RWPE1 (cell line): ENCODE data around the gene MRLN.

Experiments
- CTCF ChIA-PET: fragments of 350-600 bp; sonication (Branson Sonifier 250); formaldehyde crosslinking; extraction: SDS; loops from one replicate; lab custom pipeline; 2021; lab: Yijun Ruan, JAX
- POLR2A ChIA-PET: fragments of 400-600 bp; formaldehyde crosslinking; extraction: SDS; loops from one replicate; lab custom pipeline; 2020; ENCODE audit warnings: antibody characterized with exemption; ENCODE audit not compliant: low non-redundant PET; lab: Yijun Ruan, JAX
- DNase-seq: peaks from one replicate; pipeline ENCODE4 v3.0.0; 2012; ENCODE audit warnings: low spot score
- H3K27ac ChIP-seq: fragments of 450-650 bp; 2 replicates; pipeline ENCODE4 v1.5.1; 2017
- TF ChIP-seq, protein P1 (sequence below): fragments of 450-650 bp; conservative IDR thresholded peaks from 2 replicates; pipeline ENCODE4 v1.5.1; 2017; ENCODE audit warnings: low read depth, mild to moderate bottlenecking

The MRLN gene

DNA sequence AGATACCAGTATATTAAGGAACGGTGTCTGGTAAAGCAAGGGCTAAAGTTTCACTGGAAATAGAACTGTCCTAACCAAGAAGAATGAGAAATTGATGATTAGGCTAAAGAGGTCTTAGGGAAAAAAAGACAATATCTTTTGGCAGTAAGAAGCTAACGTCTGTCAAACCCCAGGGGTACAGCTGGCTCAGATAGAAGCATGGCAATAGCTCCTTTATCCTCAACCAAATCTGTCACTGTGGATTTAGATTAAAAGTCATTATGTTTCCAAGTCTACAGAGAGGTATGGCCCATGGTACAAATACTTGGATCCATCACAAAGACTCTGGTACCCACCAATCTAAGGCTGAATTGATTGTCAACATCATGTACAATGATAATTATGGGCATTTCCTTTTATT is 35.0 kb downstream of the MRLN start:
- CTCF ChIA-PET = no interaction called here
- DNase-seq = no peak
- POLR2A ChIA-PET = no interaction called here
- no peak overlapping the region for H3K27ac ChIP-seq
- TF ChIP-seq, protein P1, sequence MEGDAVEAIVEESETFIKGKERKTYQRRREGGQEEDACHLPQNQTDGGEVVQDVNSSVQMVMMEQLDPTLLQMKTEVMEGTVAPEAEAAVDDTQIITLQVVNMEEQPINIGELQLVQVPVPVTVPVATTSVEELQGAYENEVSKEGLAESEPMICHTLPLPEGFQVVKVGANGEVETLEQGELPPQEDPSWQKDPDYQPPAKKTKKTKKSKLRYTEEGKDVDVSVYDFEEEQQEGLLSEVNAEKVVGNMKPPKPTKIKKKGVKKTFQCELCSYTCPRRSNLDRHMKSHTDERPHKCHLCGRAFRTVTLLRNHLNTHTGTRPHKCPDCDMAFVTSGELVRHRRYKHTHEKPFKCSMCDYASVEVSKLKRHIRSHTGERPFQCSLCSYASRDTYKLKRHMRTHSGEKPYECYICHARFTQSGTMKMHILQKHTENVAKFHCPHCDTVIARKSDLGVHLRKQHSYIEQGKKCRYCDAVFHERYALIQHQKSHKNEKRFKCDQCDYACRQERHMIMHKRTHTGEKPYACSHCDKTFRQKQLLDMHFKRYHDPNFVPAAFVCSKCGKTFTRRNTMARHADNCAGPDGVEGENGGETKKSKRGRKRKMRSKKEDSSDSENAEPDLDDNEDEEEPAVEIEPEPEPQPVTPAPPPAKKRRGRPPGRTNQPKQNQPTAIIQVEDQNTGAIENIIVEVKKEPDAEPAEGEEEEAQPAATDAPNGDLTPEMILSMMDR = no peak

DNA sequence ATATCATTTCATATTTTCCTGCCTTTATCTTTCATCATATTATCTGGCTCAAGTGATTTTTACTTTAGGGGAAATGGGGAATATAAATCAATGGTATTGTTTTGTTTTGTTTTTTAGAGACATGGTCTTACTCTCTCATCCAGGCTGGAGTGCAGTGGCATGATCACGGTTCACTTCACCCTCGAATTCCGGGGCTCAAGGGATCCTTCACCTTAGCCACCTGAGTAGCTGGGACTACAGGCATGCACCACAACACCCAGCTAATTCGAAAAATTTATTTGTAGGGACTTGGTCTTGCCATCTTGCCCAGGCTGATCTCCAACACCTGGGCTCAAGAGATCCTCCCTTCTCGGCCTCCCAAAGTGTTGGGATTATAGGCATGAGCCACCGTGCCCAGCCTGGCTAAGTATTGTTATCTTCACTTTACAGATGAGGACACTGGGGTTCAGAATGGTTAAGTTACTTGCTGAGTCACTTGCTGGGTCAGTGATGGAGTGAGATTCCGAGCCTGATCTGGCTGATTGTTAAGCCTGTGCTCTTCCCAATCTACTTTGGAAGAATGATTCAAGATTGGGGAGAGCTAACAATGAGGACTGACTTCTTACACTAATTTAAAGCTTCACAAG is 39.9 kb downstream of the MRLN start:
- ChIA-PET POLR2A (no interaction called here), CTCF (no interaction called here)
- no peak overlapping the region for H3K27ac ChIP-seq

DNA sequence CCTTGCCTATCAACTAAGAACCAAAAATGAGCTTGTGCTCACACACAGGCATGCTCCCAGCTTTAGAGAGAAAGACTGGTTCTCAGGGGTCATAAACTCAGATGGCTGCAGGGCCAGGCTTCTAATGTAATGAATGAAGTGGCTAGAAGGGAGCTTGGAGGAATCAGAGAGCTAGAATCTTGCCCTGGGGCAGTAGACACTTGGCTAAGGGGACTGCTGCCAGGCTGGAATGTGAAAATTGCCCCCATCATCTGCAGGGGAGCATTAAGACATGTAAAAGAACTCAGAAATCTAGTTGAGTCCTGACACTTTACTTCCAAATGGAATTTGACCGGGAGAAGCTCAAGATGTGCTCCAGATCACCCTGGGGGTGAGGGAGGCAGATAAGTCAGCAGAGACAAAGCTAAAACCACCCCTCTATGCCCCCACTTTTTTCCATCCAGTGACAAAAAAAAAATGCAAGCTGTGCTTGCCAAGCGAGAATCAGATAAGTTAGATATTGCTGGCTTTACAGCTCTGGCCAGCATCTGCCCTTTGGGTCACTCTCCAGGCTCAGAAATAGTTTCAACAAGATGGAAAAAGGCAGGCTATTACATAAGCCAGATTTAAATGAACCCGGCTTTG is 41.3 kb downstream of the MRLN start:
- TF ChIP-seq, protein P1 = no peak
- DNase-seq = no peak
- no peak overlapping the region for H3K27ac ChIP-seq
- ChIA-PET POLR2A (no interaction called here), CTCF (interaction anchor here (0.6 to 0.7 kb wide), 2 partner anchors 9 to 1917 kb away, joined by 3 to 4 read pairs; no protein-coding TSS in a partner anchor)

More for the DNA sequence above, 39.9 kb downstream of the MRLN start:
- TF ChIP-seq, protein P1 = no peak
- DNase-seq = no peak

DNA sequence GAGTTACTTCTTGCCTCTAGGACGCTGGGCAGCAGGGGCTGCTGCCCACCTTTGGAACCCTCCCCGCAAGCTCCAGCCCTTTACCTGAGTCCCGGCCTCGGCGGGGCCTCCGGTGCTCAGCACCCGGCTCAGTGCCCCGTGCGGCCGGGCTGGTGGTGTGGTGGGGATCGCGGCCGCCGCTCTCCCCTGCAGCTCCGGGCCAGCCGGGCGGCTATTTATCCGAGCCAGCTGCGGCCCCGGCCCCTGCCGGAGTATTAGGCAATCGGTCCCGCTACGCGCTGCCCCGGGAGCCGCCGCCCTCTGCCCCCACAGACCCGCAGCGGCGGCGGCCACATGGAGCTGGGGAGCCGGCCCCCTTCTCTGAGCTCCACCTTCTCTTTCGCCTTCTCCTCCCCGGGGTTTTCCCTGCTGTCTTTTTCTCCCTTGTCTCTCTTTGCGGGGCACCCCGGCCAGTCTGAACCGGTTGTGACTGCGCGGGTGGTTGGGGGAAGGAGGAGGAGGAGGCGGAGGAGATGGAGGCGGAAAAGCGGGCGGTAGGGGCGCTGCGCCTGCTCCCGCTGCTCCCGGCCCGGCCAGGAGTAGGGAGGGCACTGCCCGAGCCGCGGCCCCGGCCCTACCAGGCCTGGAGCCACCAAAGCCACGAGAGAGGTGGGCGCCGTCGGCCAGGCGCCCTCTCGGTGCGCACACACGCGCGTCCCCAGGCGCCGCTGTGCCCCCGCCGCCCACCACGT is 43.7 kb downstream of the MRLN start, which contains the start of gene SLC16A9:
Gene SLC16A9, minus strand, starts transcription at position 456 of the 731 bp plus-strand sequence. CDS start 25,559 bp downstream, outside the sequence.
- ChIA-PET CTCF (interaction anchor here (0.6 to 0.7 kb wide), 3 partner anchors 68 to 828 kb away, joined by 3 to 5 read pairs (median 4); no protein-coding TSS in a partner anchor), POLR2A (no interaction called here)
- peak; percentile 42 for DNase-seq
- TF ChIP-seq, protein P1 = peak; percentile 63
- no peak within 1 kb of the TSS for H3K27ac ChIP-seq

DNA sequence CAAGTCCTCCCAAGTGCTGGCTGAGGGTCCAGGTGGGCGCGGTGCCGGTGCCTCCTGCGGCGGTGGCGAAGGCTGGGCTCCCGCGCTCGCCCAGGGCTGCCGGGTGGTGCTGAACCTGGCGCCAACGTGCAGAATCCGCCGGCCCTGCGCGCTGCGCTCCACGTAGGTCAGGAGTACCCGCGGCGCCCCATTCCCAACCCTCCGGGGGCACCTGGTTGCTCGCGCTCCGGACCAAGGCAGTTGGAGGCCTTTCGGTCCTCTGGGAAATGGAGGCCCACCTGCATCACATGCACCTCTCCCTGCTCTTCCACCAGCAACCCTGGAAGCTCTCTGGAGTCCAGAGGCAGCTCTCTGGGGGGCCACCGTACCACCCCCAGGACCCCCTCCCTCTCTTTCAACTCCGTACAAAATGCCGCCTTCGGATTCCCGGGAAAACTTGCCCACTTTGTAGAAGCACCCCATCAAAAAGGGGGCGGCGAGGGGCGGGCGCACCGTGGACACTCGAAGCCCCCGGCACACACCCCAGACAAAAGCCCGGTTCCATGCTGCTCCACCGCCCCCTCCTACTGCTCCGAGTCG is 44.4 kb downstream of the MRLN start:
- TF ChIP-seq, protein P1 = no peak
- ChIA-PET POLR2A (no interaction called here), CTCF (interaction anchor here (0.6 to 0.7 kb wide), 4 partner anchors 17 to 827 kb away, joined by 3 to 5 read pairs (median 4); no protein-coding TSS in a partner anchor)
- H3K27ac ChIP-seq = no peak overlapping the region
- DNase-seq = peak; percentile 36
